Mammary epithelial cell (primary cell): ENCODE data around the gene TPCN1.

Experiments
- EZH2 ChIP-seq: IDR thresholded peaks from 2 replicates; pipeline ENCODE4 v1.6.1; 2012; ENCODE audit warnings: low read length, inconsistent platforms, borderline replicate concordance
- TF ChIP-seq, protein P1 (sequence below), 2 donors: IDR thresholded peaks in 1 of 2; conservative IDR thresholded peaks in 1 of 2; 2 replicates each; pipeline ENCODE4 v1.5.1; 2011 to 2012; ENCODE audit warnings: inconsistent platforms in 2 of 2, low read length in 2 of 2, mild to moderate bottlenecking in 2 of 2, control low read depth in 1 of 2, low read depth in 1 of 2; ENCODE audit not compliant: insufficient read depth in 1 of 2; ENCODE audit errors: extremely low read depth in 1 of 2

DNA sequence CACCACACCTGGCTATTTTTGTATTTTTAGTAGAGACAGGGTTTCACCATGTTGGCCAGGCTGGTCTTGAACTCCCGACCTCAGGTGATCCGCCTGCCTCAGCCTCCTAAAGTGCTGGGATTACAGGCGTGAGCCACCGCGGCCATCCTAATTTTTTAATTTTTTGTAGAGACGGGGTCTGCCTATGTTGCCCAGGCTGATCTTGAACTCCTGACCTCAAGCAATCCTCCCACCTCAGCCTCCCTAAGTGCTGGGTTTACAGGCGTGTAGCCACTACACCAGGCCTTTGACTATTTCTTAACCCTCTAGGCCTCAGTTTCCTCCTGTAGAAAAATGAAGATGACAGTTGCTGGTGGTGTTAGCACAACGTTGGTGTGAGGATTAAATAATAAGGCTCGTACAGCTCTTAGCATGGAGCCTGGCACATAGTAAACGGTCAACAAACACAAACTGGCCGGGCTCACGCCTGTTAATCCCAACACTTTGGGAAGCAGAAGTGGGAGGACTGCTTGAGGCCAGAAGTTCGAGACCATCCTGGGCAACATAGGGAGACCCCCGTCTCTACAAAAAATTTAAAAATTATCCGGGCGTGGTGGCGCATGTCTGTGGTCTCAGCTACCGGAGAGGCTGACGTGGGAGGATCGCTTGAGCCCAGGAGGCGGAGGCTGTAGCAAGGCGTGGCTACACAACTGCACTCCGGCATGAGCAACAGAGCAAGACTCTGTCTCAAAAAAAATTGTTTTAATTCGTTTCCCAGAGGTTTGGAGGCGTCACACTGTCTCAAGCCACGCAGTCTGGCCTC lies 37.0 kb upstream of the TPCN1 start:
- TF ChIP-seq, protein P1, sequence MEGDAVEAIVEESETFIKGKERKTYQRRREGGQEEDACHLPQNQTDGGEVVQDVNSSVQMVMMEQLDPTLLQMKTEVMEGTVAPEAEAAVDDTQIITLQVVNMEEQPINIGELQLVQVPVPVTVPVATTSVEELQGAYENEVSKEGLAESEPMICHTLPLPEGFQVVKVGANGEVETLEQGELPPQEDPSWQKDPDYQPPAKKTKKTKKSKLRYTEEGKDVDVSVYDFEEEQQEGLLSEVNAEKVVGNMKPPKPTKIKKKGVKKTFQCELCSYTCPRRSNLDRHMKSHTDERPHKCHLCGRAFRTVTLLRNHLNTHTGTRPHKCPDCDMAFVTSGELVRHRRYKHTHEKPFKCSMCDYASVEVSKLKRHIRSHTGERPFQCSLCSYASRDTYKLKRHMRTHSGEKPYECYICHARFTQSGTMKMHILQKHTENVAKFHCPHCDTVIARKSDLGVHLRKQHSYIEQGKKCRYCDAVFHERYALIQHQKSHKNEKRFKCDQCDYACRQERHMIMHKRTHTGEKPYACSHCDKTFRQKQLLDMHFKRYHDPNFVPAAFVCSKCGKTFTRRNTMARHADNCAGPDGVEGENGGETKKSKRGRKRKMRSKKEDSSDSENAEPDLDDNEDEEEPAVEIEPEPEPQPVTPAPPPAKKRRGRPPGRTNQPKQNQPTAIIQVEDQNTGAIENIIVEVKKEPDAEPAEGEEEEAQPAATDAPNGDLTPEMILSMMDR (conservative IDR thresholded peaks at IDR 0.05 in 1 of 2, IDR thresholded peaks at IDR 0.05 in 1 of 2; ENCODE audit: extremely low read depth in 1 of 2, insufficient read depth in 1 of 2, low read depth in 1 of 2, low read length in 2 of 2) = no peak
- no peak for TF ChIP-seq EZH2
